ENCODE results near the gene MED15. TPM values are rescaled to one million over a fixed set of nuclear protein-coding genes. Genes with fewer than 3 reads are reported as not detected.
"Not testable (repeated sequence)": the region's sequence is repeated elsewhere in the genome, so short reads cannot be mapped to it uniquely, and the experiment has no call there.

The MED15 gene
- total and polyA plus RNA-seq, 2 donors from 2014 or later = 31.7 to 102 TPM

- peak overlapping the region; percentile 86 to 95 (median 93) for H3K4me3 ChIP-seq (ENCODE audit: low read length in 3 of 3)
- no peaks in the 10 kb centered on the region for H3K27me3 ChIP-seq (ENCODE audit: control insufficient read depth, insufficient read depth, low read length)
- no peak for TF ChIP-seq CTCF (IDR thresholded peaks at IDR 0.05; ENCODE audit: borderline replicate concordance, extremely low read depth, insufficient read depth)
- no peak for FAIRE-seq
- peaks cover 0 to 26% (median 20%) of the 10 kb centered on the region in 3 donors for H3K4me1 ChIP-seq (ENCODE audit: control insufficient read depth in 2 of 3, insufficient read depth in 2 of 3, low read depth in 1 of 3, low read length in 3 of 3)
- intact Hi-C loops (cut with DNase I) = no loop called here
- H3K9ac ChIP-seq (ENCODE audit: low read length in 3 of 3) = peak overlapping the region in 1 of 3 donors; percentile 97
- DNase-seq = no peak
- H3K27ac ChIP-seq (ENCODE audit: low read depth in 2 of 2, low read length in 2 of 2) = no peak overlapping the region
- no peaks in the 10 kb centered on the region for H3K9me3 ChIP-seq (ENCODE audit: control insufficient read depth in 2 of 3, insufficient read depth in 1 of 3, low read length in 3 of 3)
- no peaks in the 10 kb centered on the region for H3K36me3 ChIP-seq (ENCODE audit: control insufficient read depth in 2 of 3, insufficient read depth in 3 of 3, low read length in 3 of 3)
Observed at GRCh38 chr22:20506543-20507252, 712 bp upstream of the MED15 start.

DNA sequence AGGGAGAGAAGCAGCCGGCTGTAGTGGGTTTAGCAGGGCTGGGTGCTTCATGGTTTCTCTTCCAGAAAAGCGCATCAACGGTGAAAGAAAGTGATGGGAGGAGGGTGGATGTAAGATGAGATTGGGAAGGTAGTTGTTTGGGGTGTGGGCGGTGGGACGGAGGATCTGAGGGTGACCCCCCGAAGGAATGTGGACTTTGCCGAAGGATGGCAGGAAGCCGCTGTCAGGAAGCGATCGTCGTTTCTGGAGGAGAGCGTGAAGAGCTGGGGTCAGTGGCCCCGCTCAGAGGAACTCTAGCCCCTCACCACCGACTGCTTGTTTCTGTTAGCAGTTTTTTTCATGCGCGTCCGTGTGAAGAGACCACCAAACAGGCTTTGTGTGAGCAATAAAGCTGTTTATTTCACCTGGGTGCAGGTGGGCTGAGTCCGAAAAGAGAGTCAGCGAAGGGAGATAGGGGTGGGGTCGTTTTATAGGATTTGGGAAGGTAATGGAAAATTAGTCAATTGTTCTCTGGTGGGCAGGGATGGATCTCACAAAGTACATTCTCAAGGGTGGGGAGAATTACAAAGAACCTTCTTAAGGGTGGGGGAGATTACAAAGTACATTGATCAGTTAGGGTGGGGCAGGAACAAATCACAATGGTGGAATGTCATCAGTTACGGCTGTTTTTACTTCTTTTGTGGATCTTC, 801 bp downstream of the MED15 start:
- FAIRE-seq; intact Hi-C loops (cut with DNase I); H3K9me3 ChIP-seq (ENCODE audit: control insufficient read depth in 2 of 3, insufficient read depth in 1 of 3, low read length in 3 of 3); H3K27me3 ChIP-seq (ENCODE audit: control insufficient read depth, insufficient read depth, low read length); H3K36me3 ChIP-seq (ENCODE audit: control insufficient read depth in 2 of 3, insufficient read depth in 3 of 3, low read length in 3 of 3): not testable (repeated sequence)
- peak overlapping the region; percentile 68 to 97 (median 84) for H3K9ac ChIP-seq (ENCODE audit: low read length in 3 of 3)
- H3K4me1 ChIP-seq (ENCODE audit: control insufficient read depth in 2 of 3, insufficient read depth in 2 of 3, low read depth in 1 of 3, low read length in 3 of 3) = peaks cover 0 to 26% (median 20%) of the 10 kb centered on the region in 3 donors
- peak overlapping the region; percentile 86 to 95 (median 93) for H3K4me3 ChIP-seq (ENCODE audit: low read length in 3 of 3)
- peak overlapping the region; percentile 92 to 97 for H3K27ac ChIP-seq (ENCODE audit: low read depth in 2 of 2, low read length in 2 of 2)
- DNase-seq = peak in 1 of 5 donors; percentile 66

- Histone ChIP-seq H3K27ac (ENCODE audit: low read depth in 2 of 2, low read length in 2 of 2) (peak overlapping the region; percentile 65 to 72), H3K4me1 (ENCODE audit: control insufficient read depth in 2 of 3, insufficient read depth in 2 of 3, low read depth in 1 of 3, low read length in 3 of 3) (peaks cover 0 to 26% (median 20%) of the 10 kb centered on the region in 3 donors), H3K9ac (ENCODE audit: low read length in 3 of 3) (peak overlapping the region; percentile 14 to 72 (median 35)), H3K4me3 (ENCODE audit: low read length in 3 of 3) (peak overlapping the region; percentile 60 to 93 (median 86)), H3K36me3 (ENCODE audit: control insufficient read depth in 2 of 3, insufficient read depth in 3 of 3, low read length in 3 of 3) (peaks cover 0 to 3% (median 0%) of the 10 kb centered on the region in 3 donors), H3K27me3 (ENCODE audit: control insufficient read depth, insufficient read depth, low read length) (no peaks in the 10 kb centered on the region), H3K9me3 (ENCODE audit: control insufficient read depth in 2 of 3, insufficient read depth in 1 of 3, low read length in 3 of 3) (no peaks in the 10 kb centered on the region)
- intact Hi-C loops (cut with DNase I) = no loop called here
- DNase-seq (peak in 1 of 5 donors; percentile 32), FAIRE-seq (no peak)
- no peak for TF ChIP-seq CTCF (IDR thresholded peaks at IDR 0.05; ENCODE audit: borderline replicate concordance, extremely low read depth, insufficient read depth)
Observed at GRCh38 chr22:20508815-20509271, 1.4 kb downstream of the MED15 start.

All from kidney (tissue), 14 donors.